ENCODE results near the gene CACNA2D1. TPM values are rescaled to one million over a fixed set of nuclear protein-coding genes. Genes with fewer than 3 reads are reported as not detected.

CACNA2D1 gene
- polyA plus RNA-seq, 2 of the 4 experiments (the other 2 are of a cell fraction): 18.0 to 32.9 TPM

DNA sequence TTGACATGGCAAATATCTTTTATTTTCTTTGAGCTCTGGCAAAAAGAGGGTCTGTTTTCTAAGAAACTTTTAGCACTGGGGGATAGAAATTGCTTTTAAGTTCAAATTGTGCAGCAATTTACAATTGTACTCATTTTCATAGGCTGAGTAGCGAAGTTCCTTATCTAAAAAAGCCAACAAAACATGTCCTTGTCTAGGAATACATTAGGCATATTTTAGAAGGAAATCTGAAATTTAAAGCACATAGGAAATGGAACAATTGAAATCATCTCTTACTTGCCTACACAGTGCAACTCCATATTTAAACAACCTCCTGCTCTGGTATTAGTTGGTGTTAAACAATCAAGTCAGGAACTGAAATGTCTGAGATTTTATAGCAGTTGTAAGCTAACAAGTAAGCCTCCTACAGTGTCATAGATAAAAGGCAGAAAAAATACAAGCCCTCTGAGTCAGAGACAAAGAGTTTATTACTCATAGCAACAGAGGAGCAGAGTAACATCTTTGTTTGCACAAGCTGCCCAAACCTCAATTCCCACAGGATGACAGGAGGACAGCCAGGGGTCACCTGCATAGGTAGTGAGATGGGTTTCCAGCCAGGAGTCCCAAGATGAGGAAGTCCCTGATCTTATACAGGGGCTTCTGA is 393.6 kb downstream of the CACNA2D1 start:
- peak; percentile 100 for FAIRE-seq
- POLR2A ChIA-PET: no interaction called here
- H3K4me2 ChIP-seq: peak overlapping the region; percentile 89

DNA sequence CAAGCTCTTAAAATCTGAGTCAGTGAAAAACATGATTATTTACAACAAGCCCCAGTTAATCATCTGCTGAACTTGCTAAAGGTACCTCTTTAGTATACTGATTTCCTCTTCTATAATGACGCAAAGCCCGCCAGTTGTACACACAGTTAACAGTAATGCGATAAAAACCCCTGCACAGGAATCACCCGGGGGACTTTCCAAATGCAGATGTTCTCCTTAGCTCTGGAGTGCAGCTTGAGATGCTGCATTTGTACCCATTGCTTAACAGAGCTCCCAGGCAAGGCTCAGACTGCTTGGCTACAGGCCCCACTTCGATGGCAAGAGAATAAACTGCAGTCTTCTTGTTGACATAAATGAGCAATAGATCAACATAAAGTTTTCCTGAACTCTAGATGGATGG is 394.1 kb downstream of the CACNA2D1 start:
- H3K4me2 ChIP-seq: peak overlapping the region; percentile 89
- H3K4me3 ChIP-seq: peak overlapping the region; percentile 33; the same call in 2 of the 3 replicates
- peak; percentile 50 to 98 for DNase-seq (ENCODE audit: low read depth in 1 of 2, low spot score in 1 of 2)
- H3K27ac ChIP-seq: peak overlapping the region; percentile 87 to 94
- POLR2A ChIA-PET: no interaction called here
- no peaks in the 10 kb centered on the region for H3K9me3 ChIP-seq
- CTCF ChIA-PET: no interaction called here
- ATAC-seq: peak; percentile 91 to 92
- peak; percentile 78 for FAIRE-seq
- H3K4me1 ChIP-seq: peaks cover 56% of the 10 kb centered on the region
- WGBS (ENCODE audit: missing lambda C conversion rate): 3% methylated on average over 5 of the region's 5 CpGs
- TF ChIP-seq ZFP36 (IDR thresholded peaks at IDR 0.05; ENCODE audit: borderline replicate concordance, partially characterized antibody) (no peak), ZSCAN20 (CRISPR knock-in tag; IDR thresholded peaks at IDR 0.05) (no peak), TP53 (CRISPR knock-in tag; IDR thresholded peaks at IDR 0.05) (no peak), HOXA7 (CRISPR knock-in tag; IDR thresholded peaks at IDR 0.05) (no peak), FOSL2 (IDR thresholded peaks at IDR 0.05) (peak; percentile 43; the same call in 1 of the 2 replicates), FOSL2 (CRISPR knock-in tag; IDR thresholded peaks at IDR 0.05) (peak; percentile 76), CBX8 (IDR thresholded peaks at IDR 0.05) (no peak), E2F6 (IDR thresholded peaks at IDR 0.05; ENCODE audit: borderline replicate concordance, low read depth) (no peak), GATA3 (IDR thresholded peaks at IDR 0.05; ENCODE audit: borderline replicate concordance) (peak; percentile 95)
- TF ChIP-seq, protein P1, sequence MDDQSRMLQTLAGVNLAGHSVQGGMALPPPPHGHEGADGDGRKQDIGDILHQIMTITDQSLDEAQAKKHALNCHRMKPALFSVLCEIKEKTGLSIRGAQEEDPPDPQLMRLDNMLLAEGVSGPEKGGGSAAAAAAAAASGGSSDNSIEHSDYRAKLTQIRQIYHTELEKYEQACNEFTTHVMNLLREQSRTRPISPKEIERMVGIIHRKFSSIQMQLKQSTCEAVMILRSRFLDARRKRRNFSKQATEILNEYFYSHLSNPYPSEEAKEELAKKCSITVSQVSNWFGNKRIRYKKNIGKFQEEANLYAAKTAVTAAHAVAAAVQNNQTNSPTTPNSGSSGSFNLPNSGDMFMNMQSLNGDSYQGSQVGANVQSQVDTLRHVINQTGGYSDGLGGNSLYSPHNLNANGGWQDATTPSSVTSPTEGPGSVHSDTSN (IDR thresholded peaks at IDR 0.05): peak; percentile 62; the same call in 1 of the 2 replicates
- TF ChIP-seq, protein P2, sequence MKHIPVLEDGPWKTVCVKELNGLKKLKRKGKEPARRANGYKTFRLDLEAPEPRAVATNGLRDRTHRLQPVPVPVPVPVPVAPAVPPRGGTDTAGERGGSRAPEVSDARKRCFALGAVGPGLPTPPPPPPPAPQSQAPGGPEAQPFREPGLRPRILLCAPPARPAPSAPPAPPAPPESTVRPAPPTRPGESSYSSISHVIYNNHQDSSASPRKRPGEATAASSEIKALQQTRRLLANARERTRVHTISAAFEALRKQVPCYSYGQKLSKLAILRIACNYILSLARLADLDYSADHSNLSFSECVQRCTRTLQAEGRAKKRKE (CRISPR knock-in tag; IDR thresholded peaks at IDR 0.05; ENCODE audit: low read depth): no peak
- TF ChIP-seq, protein P3, sequence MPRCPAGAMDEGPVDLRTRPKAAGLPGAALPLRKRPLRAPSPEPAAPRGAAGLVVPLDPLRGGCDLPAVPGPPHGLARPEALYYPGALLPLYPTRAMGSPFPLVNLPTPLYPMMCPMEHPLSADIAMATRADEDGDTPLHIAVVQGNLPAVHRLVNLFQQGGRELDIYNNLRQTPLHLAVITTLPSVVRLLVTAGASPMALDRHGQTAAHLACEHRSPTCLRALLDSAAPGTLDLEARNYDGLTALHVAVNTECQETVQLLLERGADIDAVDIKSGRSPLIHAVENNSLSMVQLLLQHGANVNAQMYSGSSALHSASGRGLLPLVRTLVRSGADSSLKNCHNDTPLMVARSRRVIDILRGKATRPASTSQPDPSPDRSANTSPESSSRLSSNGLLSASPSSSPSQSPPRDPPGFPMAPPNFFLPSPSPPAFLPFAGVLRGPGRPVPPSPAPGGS (IDR thresholded peaks at IDR 0.05): peak; percentile 87; the same call in 2 of the 3 replicates

More for the DNA sequence above, 393.6 kb downstream of the CACNA2D1 start:
- CTCF ChIA-PET: interaction anchor here (0.9 to 1.0 kb wide), 2 partner anchors 523 to 681 kb away, joined by 3 read pairs; no protein-coding TSS in a partner anchor
- Histone ChIP-seq H3K4me3 (peak overlapping the region; percentile 32; the same call in 1 of the 3 replicates), H3K4me1 (peaks cover 52% of the 10 kb centered on the region), H3K9me3 (no peaks in the 10 kb centered on the region), H3K27ac (peak overlapping the region; percentile 87 to 94)
- TF ChIP-seq CEBPB (IDR thresholded peaks at IDR 0.05): peak; percentile 80 to 89
- peak; percentile 95 to 97; a peak in 4 of 5 replicates for TF ChIP-seq EP300 (IDR thresholded peaks at IDR 0.05)
- TF ChIP-seq JUN (IDR thresholded peaks at IDR 0.05): peak; percentile 94 to 95
- peak in 1 of 2 experiments; percentile 30; a peak in 4 of 5 replicates for TF ChIP-seq RAD21 (conservative IDR thresholded peaks at IDR 0.05 in 1 of 2, IDR thresholded peaks at IDR 0.05 in 1 of 2)
- peak; percentile 98 for TF ChIP-seq GATA3 (IDR thresholded peaks at IDR 0.05; ENCODE audit: borderline replicate concordance)
- TF ChIP-seq ZNF302 (CRISPR knock-in tag; IDR thresholded peaks at IDR 0.05): no peak
- TF ChIP-seq, protein P1 (IDR thresholded peaks at IDR 0.05): peak; percentile 90
- peak; percentile 78 for TF ChIP-seq MAX (IDR thresholded peaks at IDR 0.05)
- TF ChIP-seq, protein P4, sequence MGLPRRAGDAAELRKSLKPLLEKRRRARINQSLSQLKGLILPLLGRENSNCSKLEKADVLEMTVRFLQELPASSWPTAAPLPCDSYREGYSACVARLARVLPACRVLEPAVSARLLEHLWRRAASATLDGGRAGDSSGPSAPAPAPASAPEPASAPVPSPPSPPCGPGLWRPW (IDR thresholded peaks at IDR 0.05): 0 out of 2 replicates have a peak, but pooled peaks have one; percentile 58
- no peak for TF ChIP-seq MAFK (IDR thresholded peaks at IDR 0.05; ENCODE audit: partially characterized antibody)
- TF ChIP-seq, protein P3 (IDR thresholded peaks at IDR 0.05): peak; percentile 88; the same call in 2 of the 3 replicates
- TF ChIP-seq, protein P2 (CRISPR knock-in tag; IDR thresholded peaks at IDR 0.05; ENCODE audit: low read depth): no peak
- TF ChIP-seq POLR2AphosphoS2 (conservative IDR thresholded peaks at IDR 0.05; ENCODE audit: low read length): no peak
- peak; percentile 99 for TF ChIP-seq JUNB (IDR thresholded peaks at IDR 0.05)
- no peak for TF ChIP-seq USF2 (IDR thresholded peaks at IDR 0.05)
- 0 out of 2 replicates have a peak, but pooled peaks have one; percentile 29 for TF ChIP-seq ESRRA (IDR thresholded peaks at IDR 0.05; ENCODE audit: borderline replicate concordance, low read length)
- TF ChIP-seq RARB (CRISPR knock-in tag; IDR thresholded peaks at IDR 0.05): 0 out of 2 replicates have a peak, but pooled peaks have one; percentile 50
- peak; percentile 47; the same call in 1 of the 2 replicates for TF ChIP-seq CHD4 (IDR thresholded peaks at IDR 0.05; ENCODE audit: borderline replicate concordance)
- TF ChIP-seq SMC3 (IDR thresholded peaks at IDR 0.05): peak; percentile 37; the same call in 2 of the 3 replicates
- TF ChIP-seq HOXA7 (CRISPR knock-in tag; IDR thresholded peaks at IDR 0.05): no peak
- no peak for TF ChIP-seq CBX8 (IDR thresholded peaks at IDR 0.05)
- TF ChIP-seq FOSL2 (IDR thresholded peaks at IDR 0.05): peak; percentile 97
- peak; percentile 98 for TF ChIP-seq FOSL2 (CRISPR knock-in tag; IDR thresholded peaks at IDR 0.05)
- whole genome bisulfite sequencing (ENCODE audit: missing lambda C conversion rate): 0% methylated on average over 1 of the region's 1 CpG
- peak; percentile 70 to 95 for DNase-seq (ENCODE audit: low read depth in 1 of 2, low spot score in 1 of 2)
- ATAC-seq: peak; percentile 92 to 93
